Prostate gland (tissue), 2 donors: Measurements from ENCODE around the gene PPP2R5C.

Experiments
- CTCF ChIP-seq, 4 experiments: fragments of 200-600 bp in 2 of 4; fragments of 450-650 bp in 2 of 4; sonication (generic) in 2 of 4; IDR thresholded peaks; 1 replicate in 3 of 4; 2 replicates in 1 of 4; pipeline ENCODE4 v1.5.1; 2016 to 2019; ENCODE audit warnings: antibody characterized with exemption in 4 of 4, mild to moderate bottlenecking in 2 of 4, moderate library complexity in 2 of 4
- POLR2A ChIP-seq: fragments of 450-650 bp; IDR thresholded peaks from one replicate; pipeline ENCODE4 v1.6.1; 2016; ENCODE audit warnings: antibody characterized with exemption, mild to moderate bottlenecking
- POLR2AphosphoS5 ChIP-seq: sonication (generic); formaldehyde crosslinking; IDR thresholded peaks from one replicate; pipeline ENCODE4 v1.6.1; 2017; ENCODE audit warnings: antibody characterized with exemption

DNA sequence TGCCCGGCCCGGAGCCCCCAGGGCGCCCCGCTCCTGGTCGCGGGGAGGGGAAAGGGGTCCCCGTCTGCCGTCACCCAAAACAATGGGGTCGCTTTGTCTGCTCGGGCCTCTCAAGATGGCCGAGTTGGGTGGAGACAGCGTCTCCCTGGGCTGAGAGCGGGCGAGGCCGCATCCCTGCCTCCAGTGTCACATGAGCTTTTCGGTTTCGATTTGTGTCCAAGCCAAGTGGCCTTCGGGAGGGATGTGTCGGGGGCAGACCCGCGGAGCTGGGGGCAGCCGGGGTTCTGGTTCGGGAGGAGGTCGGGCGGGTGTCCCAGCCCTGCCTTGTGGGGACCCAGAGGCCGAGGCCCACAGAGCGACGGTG, 203.7 kb downstream of the PPP2R5C start:
- TF ChIP-seq CTCF (IDR thresholded peaks at IDR 0.05) (no peak), POLR2AphosphoS5 (peak; percentile 63), POLR2A (peak; percentile 21)
